ENCODE data around the gene MYO1A. TPM values are rescaled to one million over a fixed set of nuclear protein-coding genes. Genes with fewer than 3 reads are reported as not detected.

Gene MYO1A
- polyA plus RNA-seq, 2 of the 4 experiments (the other 2 are of a cell fraction) = 0.67 to 1.9 TPM

- Histone ChIP-seq H3K9me3 (no peaks in the 10 kb centered on the region), H3K4me3 (no peak overlapping the region), H3K4me2 (no peak overlapping the region), H3K27ac (no peak overlapping the region), H3K4me1 (peaks cover 13% of the 10 kb centered on the region)
- CTCF ChIA-PET = interaction anchor here (1.0 to 10.1 kb wide), 8 partner anchors 11 to 244 kb away, joined by 3 to 119 read pairs (median 6); no protein-coding TSS in a partner anchor
- no peak for ATAC-seq
- POLR2A ChIA-PET = no interaction called here
- 71% methylated on average over 4 of the region's 4 CpGs for WGBS (ENCODE audit: missing lambda C conversion rate)
- no peak for TF ChIP-seq TFCP2L1 (CRISPR knock-in tag; IDR thresholded peaks at IDR 0.05)
- TF ChIP-seq ELK1 (IDR thresholded peaks at IDR 0.05; ENCODE audit: low read depth, low read length) = no peak
- TF ChIP-seq CHD4 (IDR thresholded peaks at IDR 0.05; ENCODE audit: borderline replicate concordance) = no peak
- TF ChIP-seq PHF8 (IDR thresholded peaks at IDR 0.05; ENCODE audit: borderline replicate concordance, low read depth) = no peak
- no peak for TF ChIP-seq HDAC2 (IDR thresholded peaks at IDR 0.05)
- no peak for TF ChIP-seq REST (IDR thresholded peaks at IDR 0.05)
- TF ChIP-seq NR3C1 (IDR thresholded peaks at IDR 0.05) = no peak
- TF ChIP-seq SMC3 (IDR thresholded peaks at IDR 0.05) = no peak
- no peak for TF ChIP-seq FOSB (CRISPR knock-in tag; IDR thresholded peaks at IDR 0.05)
- TF ChIP-seq HES2 (IDR thresholded peaks at IDR 0.05) = no peak
- TF ChIP-seq NPAS2 (CRISPR knock-in tag; IDR thresholded peaks at IDR 0.05; ENCODE audit: borderline replicate concordance) = no peak
- TF ChIP-seq ATOH8 (CRISPR knock-in tag; IDR thresholded peaks at IDR 0.05; ENCODE audit: low read depth) = no peak
- no peak for TF ChIP-seq ZNF302 (CRISPR knock-in tag; IDR thresholded peaks at IDR 0.05)
- TF ChIP-seq KDM1A (IDR thresholded peaks at IDR 0.05; ENCODE audit: low read depth) = no peak
- no peak for TF ChIP-seq HOXB5 (CRISPR knock-in tag; IDR thresholded peaks at IDR 0.05)
- no peak for TF ChIP-seq FOSL2 (IDR thresholded peaks at IDR 0.05)
- no peak for TF ChIP-seq FOSL2 (CRISPR knock-in tag; IDR thresholded peaks at IDR 0.05)
- TF ChIP-seq FOXS1 (CRISPR knock-in tag; IDR thresholded peaks at IDR 0.05) = no peak
- FAIRE-seq = no peak
- DNase-seq (ENCODE audit: low read depth in 1 of 2, low spot score in 1 of 2) = no peak
These were observed 50.9 kb downstream of the MYO1A start for GRCh38 chr12:56998981-56999380.

- 94% methylated on average over 6 of the region's 6 CpGs for WGBS (ENCODE audit: missing lambda C conversion rate)
- TF ChIP-seq HEYL (CRISPR knock-in tag; IDR thresholded peaks at IDR 0.05) (no peak), CTCF (IDR thresholded peaks at IDR 0.05) (no peak), ESRRA (IDR thresholded peaks at IDR 0.05; ENCODE audit: borderline replicate concordance, low read length) (no peak), CBX8 (IDR thresholded peaks at IDR 0.05) (no peak), TP53 (CRISPR knock-in tag; IDR thresholded peaks at IDR 0.05) (no peak), POLR2A (IDR thresholded peaks at IDR 0.05; ENCODE audit: low read length) (0 out of 2 replicates have a peak, but pooled peaks have one; percentile 10)
These were observed 51.6 kb downstream of the MYO1A start for GRCh38 chr12:56998316-56998715.

More at GRCh38 chr12:56998316-56998715, 51.6 kb downstream of the MYO1A start:
- Histone ChIP-seq H3K27ac (no peak overlapping the region), H3K4me3 (no peak overlapping the region), H3K4me1 (peaks cover 13% of the 10 kb centered on the region), H3K9me3 (no peaks in the 10 kb centered on the region), H3K4me2 (no peak overlapping the region)
- ChIA-PET POLR2A (no interaction called here), CTCF (interaction anchor here (0.7 to 10.1 kb wide), 7 partner anchors 11 to 240 kb away, joined by 3 to 119 read pairs (median 8); no protein-coding TSS in a partner anchor)
- DNase-seq (ENCODE audit: low read depth in 1 of 2, low spot score in 1 of 2) = no peak
- FAIRE-seq = no peak
- no peak for ATAC-seq
